CD4-positive, alpha-beta T cell treated with Interleukin-17A for 1 hour (primary cell): ENCODE measurements around the gene CALCR.

ENCODE experiments used
- DNase-seq: peaks from one replicate; pipeline ENCODE4 v3.0.0-alpha.2; 2020

The CALCR gene

DNA sequence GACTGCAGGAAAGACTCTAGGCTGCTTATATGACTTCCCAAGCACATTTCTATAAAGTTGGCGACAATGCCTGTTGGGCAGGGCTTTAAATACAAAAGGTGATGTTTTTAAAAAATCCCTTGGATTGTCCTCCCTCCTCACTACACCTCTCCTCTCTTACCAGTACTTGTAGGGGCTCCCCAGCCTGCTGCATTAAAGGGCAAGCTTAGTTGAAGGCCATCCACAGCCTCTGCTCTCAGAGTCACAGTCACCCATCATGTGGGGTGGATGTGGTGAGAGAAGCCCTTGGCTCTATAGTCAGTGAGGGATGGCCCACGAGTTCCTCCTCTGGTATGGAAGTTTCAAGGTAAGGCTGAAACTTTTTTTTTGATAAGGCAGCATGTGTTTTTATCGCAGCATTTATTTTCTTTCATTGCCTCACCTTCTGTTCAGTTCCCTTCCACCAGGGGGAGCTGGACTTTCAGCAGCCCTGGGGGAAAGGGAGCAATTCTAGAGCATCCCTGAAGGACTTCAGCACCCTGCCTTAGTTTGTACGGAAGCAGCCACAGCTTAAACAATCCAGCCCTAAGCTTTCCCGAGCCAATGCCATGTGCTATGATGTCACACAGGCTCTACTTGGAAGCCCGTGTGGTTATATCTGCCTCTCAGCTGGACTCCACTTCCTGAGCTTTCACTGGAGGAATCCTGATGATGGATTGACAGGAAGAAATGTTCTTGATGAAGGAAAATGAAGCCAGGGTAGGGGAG, 131.9 kb downstream of the CALCR start:
- peak; percentile 28 for DNase-seq

DNA sequence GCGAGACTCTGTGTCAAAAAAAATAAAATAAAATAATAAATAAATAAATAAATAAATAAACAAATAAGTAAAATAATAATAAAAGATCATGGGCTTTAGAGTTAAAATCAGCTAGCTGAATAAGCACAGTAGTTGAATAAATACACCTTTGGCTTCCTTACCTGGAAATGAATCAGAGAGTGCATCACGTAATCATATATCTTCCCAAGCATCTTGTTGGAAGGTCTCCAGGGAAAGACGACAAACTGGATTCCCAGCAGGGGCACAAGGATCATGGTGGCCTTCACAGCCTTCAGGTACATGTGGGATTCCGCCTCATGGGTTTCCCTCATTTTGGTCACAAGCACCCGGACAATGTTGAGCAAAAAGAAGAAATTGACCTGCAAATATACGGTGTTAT, 138.7 kb downstream of the CALCR start:
- DNase-seq = no peak

DNA sequence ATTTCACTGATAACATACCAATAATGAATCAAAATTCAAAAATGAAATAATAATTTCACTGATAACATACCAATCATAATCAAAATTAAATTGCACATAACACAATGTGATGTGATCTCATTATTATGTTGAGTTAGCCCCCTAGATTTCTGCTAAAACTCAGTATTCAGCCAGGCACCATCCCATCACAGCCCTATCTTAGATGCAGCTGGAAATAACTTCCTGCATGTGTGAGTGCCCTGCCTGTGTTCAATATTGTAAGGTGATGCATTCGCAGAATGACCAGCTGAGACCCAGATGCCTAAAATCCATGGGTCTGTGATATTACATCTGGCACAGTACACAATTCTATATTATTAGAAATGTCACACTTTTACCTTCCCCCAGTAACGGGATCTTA, 142.4 kb downstream of the CALCR start:
- DNase-seq = no peak

DNA sequence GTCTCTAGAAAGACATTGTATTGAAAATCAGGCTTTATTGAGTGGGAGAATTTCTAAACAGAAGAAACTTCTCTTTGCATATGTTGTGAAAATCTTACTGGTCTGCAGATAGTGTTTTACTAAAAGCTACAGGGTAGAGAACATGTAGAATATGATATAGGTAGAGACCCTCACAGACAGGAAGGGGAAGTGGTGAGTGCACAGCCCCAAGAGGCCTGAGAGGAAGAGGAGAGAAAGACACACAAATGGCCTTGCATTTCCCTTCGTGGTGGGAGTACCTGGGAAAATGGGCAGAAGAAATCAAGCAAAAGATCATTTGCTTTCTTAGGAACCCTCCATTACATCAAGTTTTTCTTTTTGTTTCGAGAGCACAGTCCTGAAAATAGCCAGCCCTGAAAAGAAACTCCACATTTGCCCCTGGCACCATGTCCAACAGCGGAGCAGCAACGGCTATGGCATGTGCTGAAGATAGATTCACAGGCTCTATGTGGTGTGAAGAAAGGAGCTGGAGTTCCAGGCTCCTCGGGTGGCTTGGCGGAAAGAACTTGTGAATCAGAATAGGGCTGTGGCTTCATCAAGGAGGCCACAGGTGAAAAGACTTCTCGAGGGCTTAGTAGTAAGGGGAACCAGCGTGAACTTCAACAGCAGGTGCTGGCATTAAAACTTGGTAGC, 143.5 kb downstream of the CALCR start:
- DNase-seq = no peak

DNA sequence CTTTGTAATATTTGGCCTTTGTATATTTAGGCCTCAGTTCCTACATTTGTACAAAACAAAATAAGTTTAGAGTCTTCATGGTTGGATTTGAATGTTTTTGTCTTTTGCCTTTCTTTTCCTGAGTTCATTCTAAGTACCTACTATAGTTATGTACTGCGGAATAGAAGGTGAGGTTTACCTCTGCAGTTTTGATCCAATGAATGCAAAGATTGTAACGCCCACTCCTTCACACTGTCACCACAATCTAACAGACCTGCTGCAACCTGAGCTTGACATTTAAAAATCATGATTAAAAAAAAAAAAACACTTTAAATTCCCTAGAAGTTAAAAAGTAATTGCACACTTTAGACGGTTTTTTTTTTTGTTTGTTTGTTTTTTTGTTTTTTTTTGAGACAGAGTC, 145.0 kb downstream of the CALCR start:
- DNase-seq = no peak

DNA sequence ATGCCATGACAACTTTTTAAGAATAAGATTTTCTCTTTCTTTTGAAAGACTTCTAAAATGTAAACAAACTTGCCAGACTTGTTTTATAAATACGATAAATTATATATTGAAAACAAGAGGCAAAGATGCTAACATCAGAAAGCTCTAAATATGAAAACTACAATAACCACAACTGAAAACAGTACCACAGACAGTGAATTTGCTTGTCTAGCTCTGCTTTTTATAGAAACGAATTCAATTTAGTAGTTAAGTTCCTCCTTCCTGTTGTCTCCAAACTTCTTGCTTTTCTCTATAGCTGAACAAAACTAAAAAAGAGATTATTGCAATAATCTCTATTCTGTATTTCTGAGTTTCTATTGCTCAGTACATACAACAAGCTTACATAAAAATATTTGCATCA, 147.4 kb downstream of the CALCR start:
- DNase-seq = no peak

DNA sequence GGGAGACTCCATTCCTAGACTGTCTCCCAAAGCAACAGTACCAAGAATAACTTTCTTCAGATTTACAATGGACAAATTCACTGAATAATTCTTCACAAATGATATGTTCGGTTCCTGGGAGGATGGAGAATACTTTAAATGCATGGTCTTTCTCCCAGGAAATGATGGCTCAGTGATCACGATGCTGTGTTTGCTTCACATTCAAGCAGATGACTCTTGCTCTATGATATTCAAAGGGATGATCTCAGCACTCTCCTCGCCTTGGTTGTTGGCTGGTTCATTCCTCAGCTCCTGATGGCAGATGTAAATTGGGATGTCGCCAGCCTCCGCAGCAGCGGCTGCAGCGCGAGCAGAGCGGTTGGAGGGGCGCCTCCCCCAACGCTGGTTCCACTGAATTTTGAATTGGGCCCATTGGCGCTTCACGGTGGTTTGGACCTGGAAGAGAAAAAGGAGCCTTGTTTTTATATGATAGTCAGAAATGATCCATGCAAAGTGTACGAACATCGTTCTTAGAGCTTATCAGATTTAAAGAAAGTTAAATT, 148.3 kb downstream of the CALCR start:
- DNase-seq = no peak

DNA sequence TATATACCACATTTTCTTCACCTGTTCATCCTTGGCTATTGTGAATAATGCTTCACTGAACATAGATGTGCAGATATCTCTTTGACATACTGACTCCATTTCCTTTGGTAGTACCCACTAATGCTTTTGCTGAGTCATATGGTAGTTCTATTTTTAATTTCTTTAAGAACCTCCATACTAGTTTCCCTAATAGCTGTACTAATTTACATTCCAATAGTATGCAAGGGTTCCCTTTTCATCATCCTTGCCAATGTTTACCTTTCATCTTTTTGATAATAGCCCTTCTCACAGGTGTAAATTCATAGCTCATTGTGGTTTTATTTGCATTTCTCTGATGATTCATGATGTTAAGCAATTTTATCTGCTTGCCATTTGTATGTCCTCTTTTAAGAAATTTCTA, 159.9 kb downstream of the CALCR start:
- no peak for DNase-seq

DNA sequence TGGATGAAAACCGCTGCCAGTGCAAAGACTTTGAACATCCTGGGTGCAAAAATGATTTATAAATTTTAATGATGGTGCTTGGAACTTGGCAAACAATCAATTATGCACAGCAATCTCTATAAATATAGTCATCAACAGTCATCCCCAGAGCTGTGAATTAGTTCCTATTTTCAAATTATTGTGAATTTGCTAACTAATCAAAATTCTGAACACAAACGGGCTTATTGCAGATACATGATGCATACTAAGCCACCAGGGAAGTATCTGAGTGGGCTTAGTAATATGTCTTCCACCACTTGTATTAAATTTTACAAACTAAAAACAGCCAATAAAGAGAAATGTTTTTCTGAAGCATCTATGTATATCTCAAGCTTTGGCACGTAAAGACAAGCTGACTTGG, 165.2 kb downstream of the CALCR start:
- no peak for DNase-seq

DNA sequence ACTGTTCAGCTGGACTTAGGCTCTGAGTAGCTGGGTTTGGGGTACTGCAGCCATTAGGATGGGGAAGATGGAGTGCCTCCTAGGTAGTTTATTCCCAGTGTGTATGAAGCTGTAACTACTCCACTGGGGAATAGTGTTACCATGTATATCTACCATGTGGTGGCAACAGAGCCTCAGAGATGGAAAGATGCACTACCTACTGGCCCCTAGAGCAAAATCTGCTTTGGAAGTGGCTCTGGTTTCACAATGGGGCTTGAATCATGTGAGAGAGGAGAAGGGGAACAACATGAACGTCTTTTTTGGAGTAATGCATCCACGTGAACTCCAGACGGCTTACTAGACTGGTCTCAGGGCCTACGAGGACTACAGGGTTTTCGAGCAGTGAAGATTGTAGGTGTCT, 167.3 kb downstream of the CALCR start:
- no peak for DNase-seq

DNA sequence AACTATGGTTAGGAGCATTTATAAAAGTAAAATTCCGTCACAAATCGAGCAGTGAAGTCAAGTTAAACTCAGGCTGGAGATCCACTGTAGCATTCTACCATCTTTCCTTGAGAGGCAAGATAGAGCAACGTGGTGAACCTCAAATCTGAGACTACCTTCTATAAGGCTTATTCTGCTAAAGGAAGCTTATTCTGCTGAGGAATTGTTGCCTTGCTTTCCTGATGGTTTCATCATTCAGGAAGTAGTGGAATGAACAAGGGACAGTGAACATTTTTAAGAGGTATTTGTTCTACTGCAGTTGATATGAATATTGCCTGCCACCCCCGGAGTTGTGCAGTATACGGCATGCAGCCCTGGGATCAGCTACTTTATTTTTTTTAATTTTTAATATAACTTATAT, 171.6 kb downstream of the CALCR start:
- DNase-seq = no peak

DNA sequence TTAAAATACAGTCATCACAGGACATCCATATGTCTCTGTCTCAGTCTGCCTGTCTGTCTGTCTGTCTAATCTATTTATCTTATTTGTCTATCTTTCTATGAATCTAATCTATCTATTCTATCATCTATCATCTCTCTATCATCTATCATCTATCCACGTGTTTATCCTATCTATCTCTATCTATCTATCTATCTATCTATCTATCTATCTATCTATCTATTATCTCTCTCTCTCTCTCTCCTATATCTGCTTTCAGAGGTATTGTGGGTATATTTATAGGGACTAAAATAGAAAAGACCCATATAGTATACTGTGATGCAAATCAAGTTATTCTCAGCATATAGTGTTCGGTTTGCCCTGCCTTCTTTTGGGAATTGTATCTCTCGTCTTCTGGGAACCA, 174.9 kb downstream of the CALCR start:
- DNase-seq = no peak

DNA sequence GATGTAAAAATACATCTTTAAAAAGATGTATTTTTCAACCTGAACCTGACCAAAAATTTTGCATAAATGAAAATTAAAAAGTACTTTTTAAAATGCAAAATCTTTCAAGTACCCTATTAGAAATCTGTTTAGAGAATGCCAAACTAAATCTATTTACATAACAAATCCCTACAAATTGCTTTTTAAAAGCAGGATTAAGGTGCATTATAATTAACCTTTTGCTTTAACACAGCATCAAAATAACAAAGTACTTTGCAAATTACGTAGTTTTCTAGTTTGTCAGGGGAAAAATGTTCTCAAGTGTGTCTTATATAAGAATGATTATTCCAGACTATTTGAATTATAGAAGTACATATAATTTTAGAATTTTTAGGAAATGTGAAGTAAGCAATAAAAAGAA, 181.5 kb downstream of the CALCR start:
- DNase-seq = no peak

DNA sequence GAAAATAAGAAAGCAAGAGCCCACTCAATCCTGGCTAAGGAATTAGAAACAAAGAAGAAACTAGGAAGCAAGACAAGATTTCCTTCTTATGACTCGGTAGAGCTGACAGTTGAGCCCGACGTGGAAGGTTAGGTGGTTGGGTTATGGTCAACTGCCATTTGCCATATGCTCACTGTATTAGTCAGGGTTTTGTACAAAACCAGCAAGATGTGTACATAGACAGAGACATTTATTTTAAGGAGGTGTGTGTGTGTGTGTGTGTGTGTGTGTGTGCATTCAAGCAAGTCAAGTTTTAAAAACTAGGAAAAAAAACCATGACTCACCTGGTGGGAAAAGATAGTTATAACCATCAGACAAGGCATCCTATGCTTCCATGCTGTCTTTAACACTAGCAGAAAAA, 183.9 kb downstream of the CALCR start:
- no peak for DNase-seq

DNA sequence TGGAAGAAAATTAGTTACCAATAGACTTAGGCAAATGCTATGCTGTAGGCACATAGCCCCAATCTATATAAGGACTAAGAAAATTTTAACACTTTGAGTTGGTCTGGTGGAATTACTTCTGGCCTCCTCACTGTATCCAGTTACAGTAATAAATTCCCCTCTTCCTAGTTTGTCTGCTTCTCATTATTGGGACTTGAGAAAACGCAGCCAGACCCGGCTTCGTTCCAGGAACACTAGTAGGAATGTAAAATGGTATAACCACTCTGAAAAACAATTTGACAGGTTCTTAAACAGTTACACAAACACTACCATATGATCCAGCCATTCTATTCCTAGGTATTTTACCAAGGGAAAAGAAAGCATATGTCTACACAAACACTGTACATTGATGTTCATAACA, 192.2 kb downstream of the CALCR start:
- DNase-seq = no peak

DNA sequence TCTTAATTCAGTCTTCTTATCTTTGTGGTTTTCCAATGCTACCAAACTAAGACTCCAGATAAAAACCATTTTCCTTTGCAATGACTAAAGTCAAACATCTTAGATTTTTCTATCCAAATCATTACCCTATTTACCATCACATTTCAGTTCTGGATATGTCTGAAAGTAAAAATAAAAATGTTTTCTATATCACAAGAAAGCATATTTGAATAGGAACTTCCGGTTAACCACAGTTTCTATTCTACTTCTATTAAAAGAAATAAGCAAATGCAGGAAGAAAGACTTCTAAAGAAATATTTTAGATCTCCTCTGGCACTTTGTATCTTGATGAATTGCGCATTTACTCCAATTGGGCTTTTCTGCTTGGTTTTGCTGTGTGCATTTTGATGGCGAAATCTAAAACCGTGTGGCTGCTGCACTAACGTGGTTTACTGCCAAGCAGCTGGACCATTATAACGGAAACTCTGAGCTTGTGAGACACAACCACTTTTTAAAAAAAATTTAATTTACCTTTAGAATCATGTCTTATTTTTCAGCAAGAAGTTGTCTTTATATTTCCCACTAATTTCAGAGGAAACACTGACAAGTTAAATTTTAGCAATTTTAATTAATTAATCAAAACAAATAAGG, 196.3 kb downstream of the CALCR start:
- DNase-seq = no peak

DNA sequence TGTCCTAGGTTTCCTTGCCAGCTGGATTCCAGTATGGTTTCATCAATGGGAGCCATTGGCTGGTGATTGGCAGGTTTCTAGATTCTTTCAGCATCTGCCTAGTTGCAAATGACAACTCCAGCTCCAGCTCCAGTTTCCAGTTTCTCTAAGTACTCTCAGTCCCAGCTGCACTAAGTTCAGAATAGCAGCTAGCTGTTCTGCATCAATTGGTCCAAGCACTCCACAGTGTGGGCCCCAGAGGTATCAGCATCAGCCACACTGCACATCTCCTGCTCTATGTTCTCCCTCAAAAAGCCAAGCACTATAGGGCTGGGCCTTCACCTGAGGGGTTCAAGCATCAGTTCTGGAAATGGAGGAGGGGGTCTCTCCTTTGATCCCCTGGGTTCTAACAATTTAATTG, 198.9 kb downstream of the CALCR start:
- DNase-seq = no peak
